ENCODE results near the gene FBXO30.

FBXO30 gene

DNA sequence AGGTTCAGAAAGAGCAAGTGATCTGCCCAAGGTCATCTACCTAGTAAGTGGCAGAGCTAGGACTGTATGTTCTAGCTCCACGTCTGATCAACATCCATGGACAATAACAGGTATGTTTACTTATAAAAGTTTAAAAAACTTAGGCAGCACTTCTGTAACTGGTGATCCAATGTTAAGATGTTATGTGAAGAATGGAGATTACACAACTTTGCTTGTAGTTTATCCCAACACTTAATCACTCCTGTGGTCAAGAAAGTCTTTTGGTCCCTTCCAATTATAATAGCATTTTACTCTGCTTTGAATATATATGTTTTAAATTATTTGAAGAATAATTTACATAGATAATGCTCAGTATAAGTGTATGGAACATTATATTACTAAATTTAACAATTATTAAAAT is 4.8 kb downstream of the FBXO30 start:
- Mint-ChIP-seq H3K27ac (no peak overlapping the region), H3K4me3 (no peak overlapping the region), H3K4me1 (ENCODE audit: low read depth) (peaks cover 24% of the 10 kb centered on the region), H3K36me3 (ENCODE audit: low read depth) (peaks cover 19% of the 10 kb centered on the region), H3K27me3 (ENCODE audit: low read depth) (no peaks in the 10 kb centered on the region), H3K9me3 (no peaks in the 10 kb centered on the region)

DNA sequence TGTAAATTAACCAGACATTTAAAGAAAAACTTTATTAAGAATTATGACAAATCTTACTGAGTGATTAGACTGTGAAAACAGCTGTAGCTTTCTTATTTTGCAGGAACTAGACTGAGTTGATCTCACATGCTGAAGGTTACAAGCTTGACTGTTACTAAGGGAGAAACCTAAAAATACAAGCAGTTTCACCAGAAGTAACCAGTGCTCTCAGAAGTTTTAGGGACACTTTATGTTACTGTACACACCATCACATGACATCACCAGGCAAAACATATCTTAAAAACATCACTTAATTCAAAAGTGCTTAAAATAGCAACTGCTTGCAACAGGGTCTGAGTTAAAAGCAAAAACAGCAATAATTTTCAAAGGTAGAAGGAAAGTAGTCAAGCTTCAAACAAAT is 5.4 kb downstream of the FBXO30 start:
- H3K27me3 Mint-ChIP-seq (ENCODE audit: low read depth), result no peaks in the 10 kb centered on the region

DNA sequence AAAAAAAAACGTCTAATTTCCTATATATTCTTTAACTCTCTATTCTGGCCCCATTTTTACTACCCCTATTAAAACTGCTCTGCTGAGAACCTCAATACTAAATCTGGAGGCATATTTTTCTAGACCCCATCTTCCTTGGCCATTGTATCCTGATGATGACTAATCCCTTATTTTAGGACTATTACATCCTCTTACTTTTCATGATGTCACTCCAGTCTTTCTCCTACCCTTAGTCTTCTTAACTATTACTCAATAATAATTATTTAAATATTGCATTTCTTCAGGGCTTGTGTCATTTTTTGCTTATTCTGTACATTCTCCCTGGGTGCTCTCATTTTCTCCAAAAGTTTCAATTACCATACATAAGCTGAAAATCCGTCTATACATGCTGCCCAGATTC is 6.4 kb downstream of the FBXO30 start:
- Mint-ChIP-seq H3K36me3 (ENCODE audit: low read depth) (peaks cover 28% of the 10 kb centered on the region), H3K27me3 (ENCODE audit: low read depth) (no peaks in the 10 kb centered on the region), H3K9me3 (no peaks in the 10 kb centered on the region), H3K27ac (no peak overlapping the region), H3K4me3 (no peak overlapping the region), H3K4me1 (ENCODE audit: low read depth) (peaks cover 16% of the 10 kb centered on the region)

More for the DNA sequence above, 5.4 kb downstream of the FBXO30 start:
- Mint-ChIP-seq H3K9me3 (no peaks in the 10 kb centered on the region), H3K36me3 (ENCODE audit: low read depth) (peaks cover 25% of the 10 kb centered on the region), H3K27ac (no peak overlapping the region), H3K4me1 (ENCODE audit: low read depth) (peaks cover 24% of the 10 kb centered on the region), H3K4me3 (peak overlapping the region; percentile 7)

DNA sequence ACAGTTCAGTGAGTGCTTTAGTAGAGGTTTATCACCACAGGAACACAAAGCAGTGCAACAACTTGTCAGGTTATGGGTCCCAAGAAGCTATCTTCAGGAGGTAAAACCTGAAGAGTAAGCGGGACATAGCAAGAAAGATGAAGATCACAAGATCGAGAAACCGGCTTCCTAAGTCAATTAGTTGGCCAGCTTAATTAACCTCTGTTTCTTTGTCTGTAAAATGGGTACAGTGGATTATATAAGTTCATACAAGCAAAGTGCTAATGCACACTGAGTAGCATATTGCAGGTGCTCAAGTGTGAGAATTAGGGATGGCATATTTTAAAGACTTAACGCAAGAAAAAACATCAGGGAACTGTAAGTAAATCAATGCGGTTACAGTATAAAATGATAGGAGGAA is 12.5 kb downstream of the FBXO30 start:
- Mint-ChIP-seq H3K27me3 (ENCODE audit: low read depth) (no peaks in the 10 kb centered on the region), H3K9me3 (no peaks in the 10 kb centered on the region), H3K4me1 (ENCODE audit: low read depth) (no peaks in the 10 kb centered on the region), H3K27ac (no peak overlapping the region), H3K4me3 (no peak overlapping the region), H3K36me3 (ENCODE audit: low read depth) (peaks cover 34% of the 10 kb centered on the region)

DNA sequence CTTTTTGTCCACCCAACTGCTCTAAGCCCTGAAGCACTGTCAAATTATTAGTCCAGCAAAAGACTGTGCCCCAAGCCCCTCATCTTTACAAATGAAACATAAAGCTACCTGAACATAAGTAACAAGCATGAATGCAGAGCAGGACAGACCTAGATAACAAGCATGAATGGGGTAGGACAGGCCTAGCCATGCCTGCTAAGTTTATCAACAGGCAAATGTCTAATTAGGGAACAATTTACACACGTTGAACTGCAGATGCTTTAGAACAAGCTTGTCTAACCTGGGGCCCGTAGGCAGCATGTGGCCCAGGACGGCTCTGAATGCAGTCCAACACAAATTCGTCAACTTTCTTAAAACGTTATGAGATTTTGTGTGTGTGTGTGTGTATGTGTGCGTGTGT is 13.6 kb downstream of the FBXO30 start:
- Mint-ChIP-seq H3K4me1 (ENCODE audit: low read depth) (no peaks in the 10 kb centered on the region), H3K27ac (no peak overlapping the region), H3K36me3 (ENCODE audit: low read depth) (peaks cover 30% of the 10 kb centered on the region), H3K27me3 (ENCODE audit: low read depth) (no peaks in the 10 kb centered on the region), H3K4me3 (no peak overlapping the region), H3K9me3 (no peaks in the 10 kb centered on the region)

DNA sequence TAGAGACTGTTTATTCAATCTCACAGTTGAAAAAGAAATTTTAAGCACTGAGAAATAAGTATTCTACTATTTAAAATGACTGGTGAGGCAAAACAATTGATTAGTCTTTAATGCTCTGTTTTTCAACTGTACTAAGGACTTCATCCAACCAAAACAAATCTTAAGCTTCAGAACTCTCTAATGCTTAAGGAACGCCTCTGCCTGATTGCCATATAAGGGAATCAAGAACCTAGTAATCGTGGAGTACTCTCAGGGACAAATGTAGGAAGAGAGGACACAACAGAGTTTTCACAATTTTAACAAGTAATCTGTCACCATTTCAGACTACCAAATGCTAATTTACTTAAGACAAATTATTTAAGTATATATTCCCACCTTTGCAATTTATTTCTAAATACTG is 16.1 kb downstream of the FBXO30 start:
- Mint-ChIP-seq H3K4me1 (ENCODE audit: low read depth) (no peaks in the 10 kb centered on the region), H3K36me3 (ENCODE audit: low read depth) (peaks cover 10% of the 10 kb centered on the region), H3K27ac (no peak overlapping the region), H3K27me3 (ENCODE audit: low read depth) (no peaks in the 10 kb centered on the region), H3K4me3 (no peak overlapping the region), H3K9me3 (no peaks in the 10 kb centered on the region)

DNA sequence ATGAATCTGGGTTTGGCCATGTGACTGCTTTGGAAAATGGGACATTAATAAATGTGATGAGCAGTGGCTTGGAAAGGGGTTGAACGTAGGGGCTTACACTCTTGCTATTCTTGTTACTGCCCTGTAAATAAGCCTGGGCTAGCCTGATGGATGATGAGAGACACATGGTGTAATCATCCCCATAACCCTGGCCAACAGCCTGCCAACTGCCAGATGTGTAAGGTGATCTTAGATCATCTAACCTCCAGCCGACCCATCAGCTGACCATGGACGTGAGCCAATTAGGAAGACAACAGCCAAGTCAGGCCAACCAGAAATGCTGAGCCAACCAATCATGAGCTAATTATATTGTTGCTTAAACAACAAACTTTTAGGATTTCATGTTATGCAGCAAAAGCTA is 25.2 kb downstream of the FBXO30 start:
- Mint-ChIP-seq H3K9me3 (peaks cover 16% of the 10 kb centered on the region), H3K27ac (no peak overlapping the region), H3K4me3 (no peak overlapping the region), H3K27me3 (ENCODE audit: low read depth) (no peaks in the 10 kb centered on the region), H3K36me3 (ENCODE audit: low read depth) (peaks cover 8% of the 10 kb centered on the region), H3K4me1 (ENCODE audit: low read depth) (no peaks in the 10 kb centered on the region)

DNA sequence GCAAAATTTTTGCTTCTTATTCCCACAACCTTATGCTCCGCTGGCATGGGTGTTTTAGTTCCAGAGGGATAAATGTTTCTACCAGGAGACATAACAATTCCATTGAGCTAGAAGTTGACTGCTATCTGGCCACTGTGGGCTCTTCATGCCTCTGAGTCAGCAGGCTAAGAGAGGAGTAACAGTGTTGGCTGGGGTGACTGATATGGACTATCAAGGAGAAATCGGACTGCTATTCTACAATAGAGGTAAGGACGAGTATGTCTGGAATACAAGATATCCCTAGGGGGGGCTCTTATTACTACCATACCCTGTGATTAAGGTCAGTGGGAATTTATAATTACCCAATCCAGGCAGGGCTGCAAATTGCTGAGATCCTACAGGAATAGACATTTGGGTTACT is 26.9 kb downstream of the FBXO30 start:
- H3K27me3 Mint-ChIP-seq (ENCODE audit: low read depth), result no peaks in the 10 kb centered on the region
- no peak overlapping the region for H3K4me3 Mint-ChIP-seq
- H3K27ac Mint-ChIP-seq, result no peak overlapping the region
- H3K36me3 Mint-ChIP-seq (ENCODE audit: low read depth), result peaks cover 9% of the 10 kb centered on the region
- H3K4me1 Mint-ChIP-seq (ENCODE audit: low read depth), result no peaks in the 10 kb centered on the region
- H3K9me3 Mint-ChIP-seq, result peaks cover 19% of the 10 kb centered on the region

DNA sequence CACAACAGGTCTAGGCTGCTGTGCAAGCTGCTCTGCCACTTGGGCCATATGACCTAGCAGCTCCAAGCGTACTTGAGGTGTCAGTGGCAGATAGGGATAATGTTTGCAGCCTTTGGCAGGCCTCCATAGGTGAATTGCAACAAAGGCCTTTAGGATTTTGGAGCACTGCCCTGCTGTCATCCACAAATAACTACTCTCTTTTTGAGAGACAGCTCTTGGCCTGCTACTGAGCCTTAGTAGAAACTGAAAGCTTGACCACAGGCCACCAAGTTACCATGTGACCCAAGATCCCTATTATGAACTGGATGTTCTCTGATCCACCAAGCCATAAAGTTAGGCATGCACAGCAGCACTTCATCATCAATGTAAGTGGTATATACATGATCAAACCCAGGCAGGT is 29.9 kb downstream of the FBXO30 start:
- Mint-ChIP-seq H3K4me1 (ENCODE audit: low read depth) (no peaks in the 10 kb centered on the region), H3K4me3 (no peak overlapping the region), H3K36me3 (ENCODE audit: low read depth) (peaks cover 2% of the 10 kb centered on the region), H3K27ac (no peak overlapping the region), H3K27me3 (ENCODE audit: low read depth) (peaks cover under 1% of the 10 kb centered on the region), H3K9me3 (peaks cover 15% of the 10 kb centered on the region)

DNA sequence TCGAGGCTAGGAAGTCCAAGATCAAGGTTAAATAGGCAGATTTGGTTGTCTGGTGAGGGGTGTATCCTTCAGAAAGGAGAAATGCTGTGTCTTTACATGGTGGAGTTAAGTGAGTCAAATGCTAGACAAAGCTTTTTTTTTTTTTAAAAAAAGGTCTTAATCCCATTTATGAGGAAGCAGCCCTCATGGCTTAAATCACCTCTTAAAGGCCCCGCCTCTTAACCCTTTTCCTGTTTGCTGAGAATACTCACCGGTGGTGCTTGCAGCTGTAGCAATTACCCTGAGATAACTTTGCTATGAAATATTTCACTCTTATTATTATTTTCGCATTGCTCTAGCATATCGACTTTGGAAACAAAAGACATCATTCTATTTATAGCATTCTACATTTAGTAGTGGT is 30.8 kb downstream of the FBXO30 start:
- no peak overlapping the region for H3K27ac Mint-ChIP-seq
- peaks cover 2% of the 10 kb centered on the region for H3K36me3 Mint-ChIP-seq (ENCODE audit: low read depth)
- H3K9me3 Mint-ChIP-seq, result peaks cover 14% of the 10 kb centered on the region
- H3K27me3 Mint-ChIP-seq (ENCODE audit: low read depth), result peaks cover 4% of the 10 kb centered on the region
- H3K4me1 Mint-ChIP-seq (ENCODE audit: low read depth), result no peaks in the 10 kb centered on the region
- H3K4me3 Mint-ChIP-seq, result no peak overlapping the region

DNA sequence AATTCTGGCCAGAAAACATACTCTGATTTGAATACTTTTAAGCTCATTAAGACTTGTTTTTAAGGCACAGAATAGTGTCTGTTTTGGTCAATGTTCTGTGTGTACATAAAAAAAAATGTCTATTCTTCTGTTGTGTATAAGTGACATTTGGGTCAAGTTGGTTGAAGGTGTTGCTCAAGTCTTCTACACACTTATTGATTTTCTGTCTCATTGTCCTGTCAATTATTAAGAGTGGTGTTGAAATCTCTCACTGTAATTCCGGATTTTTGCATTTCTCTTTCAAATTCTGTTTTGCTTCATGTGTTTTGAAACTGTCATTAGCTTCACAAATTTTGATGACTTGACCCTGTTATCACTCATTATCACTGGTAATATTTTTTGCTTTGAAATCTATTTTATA is 41.7 kb downstream of the FBXO30 start:
- H3K4me1 Mint-ChIP-seq (ENCODE audit: low read depth), result no peaks in the 10 kb centered on the region
- H3K27me3 Mint-ChIP-seq (ENCODE audit: low read depth), result no peaks in the 10 kb centered on the region
- H3K9me3 Mint-ChIP-seq, result no peaks in the 10 kb centered on the region
- no peak overlapping the region for H3K27ac Mint-ChIP-seq
- no peaks in the 10 kb centered on the region for H3K36me3 Mint-ChIP-seq (ENCODE audit: low read depth)
- H3K4me3 Mint-ChIP-seq, result no peak overlapping the region

DNA sequence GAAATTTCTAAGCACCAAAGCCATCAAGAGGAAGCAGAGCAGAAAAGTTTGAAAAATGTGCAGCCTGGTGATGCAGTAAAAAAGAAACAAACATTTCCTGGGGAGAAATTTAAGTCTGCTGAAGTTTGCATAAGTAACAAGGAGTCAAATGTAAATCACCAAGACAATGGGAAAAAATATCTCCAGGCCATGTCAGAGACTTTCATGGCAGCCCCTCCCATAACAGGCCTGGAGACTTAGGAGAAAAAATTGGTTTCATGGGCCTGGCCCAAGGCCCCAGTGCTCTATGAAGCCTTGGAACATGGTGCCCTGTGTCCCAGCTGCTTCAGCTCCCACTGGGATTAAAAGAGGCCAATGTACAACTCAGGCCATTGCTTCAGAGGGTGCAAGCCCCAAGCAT is 49.1 kb downstream of the FBXO30 start:
- Mint-ChIP-seq H3K9me3 (no peaks in the 10 kb centered on the region), H3K4me1 (ENCODE audit: low read depth) (no peaks in the 10 kb centered on the region), H3K4me3 (no peak overlapping the region), H3K36me3 (ENCODE audit: low read depth) (no peaks in the 10 kb centered on the region), H3K27ac (no peak overlapping the region), H3K27me3 (ENCODE audit: low read depth) (no peaks in the 10 kb centered on the region)

DNA sequence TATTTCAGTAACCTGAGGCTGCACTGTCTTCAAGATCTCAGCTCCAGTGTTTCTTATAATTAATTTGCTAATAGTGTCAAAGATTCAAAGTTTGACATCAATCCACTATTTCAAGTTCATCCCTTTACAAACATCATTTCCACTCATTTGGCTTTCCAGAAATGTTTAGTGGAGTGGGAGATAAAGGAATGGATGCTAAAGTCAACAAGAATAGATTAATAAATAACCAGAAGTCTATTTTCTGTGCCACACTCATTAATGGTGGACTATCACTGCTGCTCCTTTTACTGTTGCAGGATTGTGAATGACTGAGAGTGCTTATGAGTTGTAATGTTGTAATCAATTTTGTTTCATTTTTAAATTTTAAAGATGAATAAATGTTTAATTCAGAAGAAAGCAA is 50.9 kb downstream of the FBXO30 start:
- Mint-ChIP-seq H3K4me1 (ENCODE audit: low read depth) (no peaks in the 10 kb centered on the region), H3K36me3 (ENCODE audit: low read depth) (no peaks in the 10 kb centered on the region), H3K27me3 (ENCODE audit: low read depth) (no peaks in the 10 kb centered on the region), H3K9me3 (no peaks in the 10 kb centered on the region), H3K4me3 (no peak overlapping the region), H3K27ac (no peak overlapping the region)

DNA sequence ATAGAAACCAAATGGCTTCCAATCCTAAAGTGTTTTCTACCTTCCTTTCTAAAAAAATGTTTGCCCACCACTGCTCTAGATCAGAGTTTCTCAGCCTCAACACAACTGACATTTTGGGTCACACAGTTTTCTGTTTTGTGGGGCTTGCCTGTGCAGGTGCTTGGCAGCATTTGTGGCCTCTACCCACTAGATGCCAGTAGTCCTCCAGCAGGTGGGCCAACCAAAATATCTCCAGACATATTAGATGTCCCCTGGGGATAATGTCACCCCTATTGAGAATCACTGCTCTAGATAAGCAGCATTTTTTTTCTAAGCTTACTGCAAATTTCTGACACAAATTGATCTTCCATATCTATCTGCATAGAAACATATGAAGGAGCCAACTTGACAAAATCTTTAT is 53.0 kb downstream of the FBXO30 start:
- Mint-ChIP-seq H3K27me3 (ENCODE audit: low read depth) (no peaks in the 10 kb centered on the region), H3K4me1 (ENCODE audit: low read depth) (no peaks in the 10 kb centered on the region), H3K4me3 (no peak overlapping the region), H3K36me3 (ENCODE audit: low read depth) (no peaks in the 10 kb centered on the region), H3K9me3 (no peaks in the 10 kb centered on the region), H3K27ac (no peak overlapping the region)

DNA sequence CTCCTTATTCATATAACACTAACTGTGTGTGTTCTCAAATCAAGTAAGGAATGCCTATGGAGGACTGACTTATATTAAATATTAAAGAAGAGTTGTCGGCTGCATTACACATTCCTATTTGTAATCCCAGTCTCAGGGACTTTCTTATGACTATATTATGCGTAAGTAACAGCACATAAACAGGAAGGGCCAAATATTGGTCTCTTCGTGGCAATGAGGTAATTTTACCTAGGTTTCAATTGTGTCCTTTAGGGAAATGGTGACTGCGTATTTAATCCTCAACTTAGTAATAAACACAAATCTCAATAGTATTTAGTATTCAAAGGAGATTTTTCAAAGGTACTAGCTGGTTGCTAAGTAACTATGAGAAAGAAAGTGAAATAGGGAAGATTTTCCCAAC is 56.5 kb downstream of the FBXO30 start:
- Mint-ChIP-seq H3K9me3 (no peaks in the 10 kb centered on the region), H3K27me3 (ENCODE audit: low read depth) (no peaks in the 10 kb centered on the region), H3K36me3 (ENCODE audit: low read depth) (no peaks in the 10 kb centered on the region), H3K4me1 (ENCODE audit: low read depth) (peaks cover 3% of the 10 kb centered on the region), H3K27ac (no peak overlapping the region), H3K4me3 (no peak overlapping the region)

DNA sequence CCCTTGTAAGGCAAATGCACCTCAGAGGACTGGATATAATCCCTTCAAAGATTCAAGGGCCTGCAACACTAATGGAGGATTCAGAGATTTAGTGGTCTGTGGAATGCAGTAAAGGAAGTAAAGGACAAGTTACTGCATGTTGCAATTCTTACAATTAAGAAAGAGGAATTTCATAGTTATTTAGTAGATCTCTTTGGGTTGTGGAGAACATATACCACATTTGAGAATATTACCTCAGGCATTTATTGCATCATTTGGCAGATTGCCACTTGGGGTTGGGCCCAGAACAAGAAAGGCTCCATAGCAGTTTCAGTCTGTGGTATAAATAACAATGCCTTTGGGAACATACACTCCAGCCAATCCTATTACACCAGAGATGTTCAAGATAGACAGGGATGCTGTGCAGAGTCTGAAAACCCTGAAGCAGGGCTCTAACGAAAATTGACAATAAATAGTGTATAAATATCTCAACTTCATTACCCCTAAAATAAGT is 58.4 kb downstream of the FBXO30 start:
- Mint-ChIP-seq H3K36me3 (ENCODE audit: low read depth) (no peaks in the 10 kb centered on the region), H3K9me3 (no peaks in the 10 kb centered on the region), H3K27me3 (ENCODE audit: low read depth) (no peaks in the 10 kb centered on the region), H3K4me3 (no peak overlapping the region), H3K27ac (no peak overlapping the region), H3K4me1 (ENCODE audit: low read depth) (peaks cover 3% of the 10 kb centered on the region)

Measured in T-helper 1 cell treated with Interleukin-12 subunit alpha and Interleukin-12 subunit beta and Interleukin-4 antibody, amounts not matched to agents 30 μg/mL and 1 μg/mL, for 36 hours (primary cell).